Ishikawa (cell line): Measurements from ENCODE around the gene IFNK.

Source experiments
- CREB1 ChIP-seq: IDR thresholded peaks from 2 replicates; pipeline ENCODE4 v1.6.1; 2012; ENCODE audit warnings: low read depth
- EP300 ChIP-seq: IDR thresholded peaks from 2 replicates; pipeline ENCODE4 v1.6.1; 2012; ENCODE audit warnings: borderline replicate concordance
- NFIC ChIP-seq: IDR thresholded peaks from 2 replicates; pipeline ENCODE4 v1.6.1; 2012
- TAF1 ChIP-seq: IDR thresholded peaks from 2 replicates; pipeline ENCODE4 v1.6.1; 2012; ENCODE audit warnings: low read depth, mild to moderate bottlenecking
- YY1 ChIP-seq: IDR thresholded peaks from 2 replicates; pipeline ENCODE4 v1.6.1; 2012; ENCODE audit warnings: low read depth
- TF ChIP-seq, protein P1 (sequence below): IDR thresholded peaks from 2 replicates; pipeline ENCODE4 v1.6.1; 2012; ENCODE audit warnings: low read depth, mild to moderate bottlenecking
- TF ChIP-seq, protein P2 (sequence below): IDR thresholded peaks from 2 replicates; pipeline ENCODE4 v1.6.1; 2012

DNA sequence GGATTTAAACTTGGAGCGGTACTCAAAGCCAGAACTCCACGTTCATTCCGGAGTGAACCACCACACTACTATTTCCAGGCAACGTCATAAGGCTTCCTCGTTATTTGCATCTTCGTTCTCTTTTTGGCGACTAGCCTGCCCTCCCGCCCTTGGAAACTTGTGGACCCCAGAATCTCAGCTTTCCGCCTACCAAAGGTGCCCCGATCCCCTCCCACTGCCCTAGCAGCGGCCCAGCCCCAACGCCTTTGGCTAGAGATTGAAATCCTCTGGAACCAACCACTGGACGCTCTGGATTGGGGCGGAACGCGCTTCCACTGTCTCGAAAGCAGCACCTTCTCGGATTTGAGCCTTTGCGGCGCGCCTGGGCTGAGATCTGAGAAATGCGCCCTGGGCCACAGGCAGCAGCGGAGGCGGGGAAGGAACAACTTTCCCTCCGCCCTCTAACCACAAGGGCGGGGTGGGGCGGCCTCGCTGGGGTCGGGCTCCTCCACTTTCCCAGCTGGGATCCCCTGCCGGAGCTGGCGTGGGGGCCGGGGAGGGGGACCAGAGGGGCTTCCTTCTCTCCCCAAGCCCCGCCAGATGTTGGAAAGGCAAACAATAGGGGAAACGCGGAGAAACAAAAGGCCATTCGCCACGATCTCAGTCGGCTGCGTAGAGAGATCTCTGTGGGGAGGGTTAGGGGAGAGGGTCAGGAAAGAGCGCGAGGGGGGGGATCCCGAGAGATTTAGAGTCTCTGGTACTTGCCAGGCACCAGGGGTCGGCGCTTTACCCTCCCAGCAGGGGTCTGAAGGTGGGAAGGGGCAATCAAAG, 4.2 kb downstream of the IFNK start:
- TF ChIP-seq, protein P1, sequence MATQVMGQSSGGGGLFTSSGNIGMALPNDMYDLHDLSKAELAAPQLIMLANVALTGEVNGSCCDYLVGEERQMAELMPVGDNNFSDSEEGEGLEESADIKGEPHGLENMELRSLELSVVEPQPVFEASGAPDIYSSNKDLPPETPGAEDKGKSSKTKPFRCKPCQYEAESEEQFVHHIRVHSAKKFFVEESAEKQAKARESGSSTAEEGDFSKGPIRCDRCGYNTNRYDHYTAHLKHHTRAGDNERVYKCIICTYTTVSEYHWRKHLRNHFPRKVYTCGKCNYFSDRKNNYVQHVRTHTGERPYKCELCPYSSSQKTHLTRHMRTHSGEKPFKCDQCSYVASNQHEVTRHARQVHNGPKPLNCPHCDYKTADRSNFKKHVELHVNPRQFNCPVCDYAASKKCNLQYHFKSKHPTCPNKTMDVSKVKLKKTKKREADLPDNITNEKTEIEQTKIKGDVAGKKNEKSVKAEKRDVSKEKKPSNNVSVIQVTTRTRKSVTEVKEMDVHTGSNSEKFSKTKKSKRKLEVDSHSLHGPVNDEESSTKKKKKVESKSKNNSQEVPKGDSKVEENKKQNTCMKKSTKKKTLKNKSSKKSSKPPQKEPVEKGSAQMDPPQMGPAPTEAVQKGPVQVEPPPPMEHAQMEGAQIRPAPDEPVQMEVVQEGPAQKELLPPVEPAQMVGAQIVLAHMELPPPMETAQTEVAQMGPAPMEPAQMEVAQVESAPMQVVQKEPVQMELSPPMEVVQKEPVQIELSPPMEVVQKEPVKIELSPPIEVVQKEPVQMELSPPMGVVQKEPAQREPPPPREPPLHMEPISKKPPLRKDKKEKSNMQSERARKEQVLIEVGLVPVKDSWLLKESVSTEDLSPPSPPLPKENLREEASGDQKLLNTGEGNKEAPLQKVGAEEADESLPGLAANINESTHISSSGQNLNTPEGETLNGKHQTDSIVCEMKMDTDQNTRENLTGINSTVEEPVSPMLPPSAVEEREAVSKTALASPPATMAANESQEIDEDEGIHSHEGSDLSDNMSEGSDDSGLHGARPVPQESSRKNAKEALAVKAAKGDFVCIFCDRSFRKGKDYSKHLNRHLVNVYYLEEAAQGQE, result no peak
- TF ChIP-seq TAF1, result no peak
- TF ChIP-seq NFIC, result no peak
- no peak for TF ChIP-seq CREB1
- TF ChIP-seq YY1, result no peak
- TF ChIP-seq, protein P2, sequence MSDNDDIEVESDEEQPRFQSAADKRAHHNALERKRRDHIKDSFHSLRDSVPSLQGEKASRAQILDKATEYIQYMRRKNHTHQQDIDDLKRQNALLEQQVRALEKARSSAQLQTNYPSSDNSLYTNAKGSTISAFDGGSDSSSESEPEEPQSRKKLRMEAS, result no peak
- TF ChIP-seq EP300, result no peak
